GM12892 (cell line): ENCODE measurements around the gene ACTL9.

Source experiments
- DNase-seq: peaks from one replicate; pipeline ENCODE4 v3.0.0; 2011; ENCODE audit not compliant: insufficient read length
- FAIRE-seq: peaks from 2 replicates; lab custom pipeline; 2011; peaks lifted over from hg19 to GRCh38; lab: Jason Lieb, UNC
- POLR2A ChIP-seq: IDR thresholded peaks from 2 replicates; pipeline ENCODE4 v1.6.1; 2011; ENCODE audit warnings: low read depth, low read length, control low read depth
- POLR2AphosphoS5 ChIP-seq: IDR thresholded peaks from 2 replicates; pipeline ENCODE4 v1.6.1; 2011; ENCODE audit warnings: low read depth, low read length, control low read depth
- TAF1 ChIP-seq: IDR thresholded peaks from 2 replicates; pipeline ENCODE4 v1.6.1; 2011; ENCODE audit warnings: low read depth, mild to moderate bottlenecking, control low read depth, low read length, borderline replicate concordance

ACTL9 gene

GRCh38 chr19:8682931-8683330 is 15.7 kb downstream of the ACTL9 start:
- TF ChIP-seq POLR2AphosphoS5 (no peak), TAF1 (no peak), POLR2A (no peak)
- FAIRE-seq: no peak
- DNase-seq: no peak

GRCh38 chr19:8682472-8682871 is 16.1 kb downstream of the ACTL9 start:
- TF ChIP-seq POLR2AphosphoS5: no peak
- no peak for TF ChIP-seq POLR2A
- no peak for TF ChIP-seq TAF1
- DNase-seq (no peak), FAIRE-seq (no peak)

DNA sequence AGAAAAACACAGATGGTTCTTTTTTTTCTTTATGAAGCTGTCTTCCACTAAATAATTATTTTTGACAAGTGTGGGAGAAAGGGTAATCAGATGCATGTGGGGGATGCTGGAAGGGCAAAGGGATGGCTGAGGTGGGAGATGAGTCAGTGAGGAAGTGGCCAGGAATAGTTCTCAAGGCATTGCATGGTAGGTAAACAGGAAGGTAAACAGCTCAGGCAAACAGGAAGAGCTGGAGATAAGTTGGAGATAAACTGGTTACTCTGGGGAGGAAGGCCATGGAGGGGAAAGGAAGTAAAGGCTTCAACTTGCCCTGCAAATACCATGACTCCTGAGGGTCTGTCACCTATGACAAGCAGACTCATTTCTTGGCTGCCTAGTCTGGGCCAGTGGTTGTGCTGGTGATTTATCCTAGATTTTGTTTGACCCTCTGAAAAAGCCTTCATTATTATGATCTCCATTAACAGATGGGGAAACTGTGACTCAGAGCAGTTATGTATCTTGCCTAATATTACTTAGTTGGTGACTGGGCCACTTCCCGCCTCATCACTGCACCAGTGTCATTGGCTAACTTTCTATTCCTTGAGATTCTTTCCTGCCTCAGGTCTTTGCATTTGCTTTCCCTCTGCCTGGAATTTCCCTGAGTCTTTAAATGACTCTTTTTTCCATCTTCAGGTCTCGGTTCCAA is 17.1 kb downstream of the ACTL9 start:
- FAIRE-seq: no peak
- DNase-seq: no peak
- no peak for TF ChIP-seq POLR2AphosphoS5
- TF ChIP-seq TAF1: no peak
- no peak for TF ChIP-seq POLR2A

- DNase-seq (no peak), FAIRE-seq (no peak)
- TF ChIP-seq POLR2AphosphoS5 (no peak), TAF1 (no peak), POLR2A (no peak)
Observed at GRCh38 chr19:8680676-8681344, 17.8 kb downstream of the ACTL9 start.

DNA sequence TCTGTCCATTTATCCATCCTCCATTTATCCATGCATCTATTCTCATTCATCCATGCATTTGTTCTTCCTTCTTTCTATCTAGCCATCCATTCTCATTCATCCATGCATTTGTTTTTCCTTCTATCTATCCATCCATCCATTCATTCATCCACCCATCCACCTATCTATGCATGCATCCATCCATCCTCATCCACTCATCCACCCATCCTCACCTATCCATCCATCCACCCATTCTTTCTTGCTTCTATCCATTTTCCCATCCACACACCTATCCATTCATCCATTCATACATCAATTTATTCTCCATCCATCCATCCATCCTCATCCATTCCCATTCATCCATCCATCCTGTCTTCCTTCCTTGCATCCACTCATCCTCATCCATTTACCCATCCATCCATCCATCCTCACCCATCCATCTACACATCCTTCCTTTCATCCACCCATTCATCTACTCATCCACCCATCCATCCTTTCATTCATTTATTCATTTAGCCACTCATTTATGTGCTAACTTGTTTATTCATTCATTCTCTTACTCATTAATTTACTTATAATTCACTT is 20.3 kb downstream of the ACTL9 start:
- DNase-seq: no peak
- TF ChIP-seq POLR2AphosphoS5: no peak
- no peak for TF ChIP-seq TAF1
- no peak for TF ChIP-seq POLR2A
- FAIRE-seq: no peak

DNA sequence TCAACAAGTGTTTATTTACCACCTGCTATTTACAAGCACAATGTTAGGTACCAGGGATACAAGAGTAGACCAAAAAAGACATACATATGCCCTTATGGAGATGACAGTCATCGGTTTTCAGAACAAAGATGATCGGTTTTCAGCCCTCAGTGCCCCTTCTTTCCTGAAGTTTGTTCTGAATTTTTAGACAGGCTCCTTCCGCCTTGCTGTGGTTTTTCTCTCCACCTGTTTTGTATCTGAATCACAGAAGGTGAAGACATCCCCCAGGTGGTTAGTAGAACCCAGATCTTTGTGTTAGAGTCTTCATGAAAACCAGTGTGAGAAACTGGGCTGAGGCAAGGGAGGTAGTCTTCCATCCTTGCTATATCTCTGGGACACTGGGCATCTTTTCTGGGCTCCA is 23.5 kb downstream of the ACTL9 start:
- DNase-seq (no peak), FAIRE-seq (no peak)
- TF ChIP-seq TAF1 (no peak), POLR2A (no peak), POLR2AphosphoS5 (no peak)

DNA sequence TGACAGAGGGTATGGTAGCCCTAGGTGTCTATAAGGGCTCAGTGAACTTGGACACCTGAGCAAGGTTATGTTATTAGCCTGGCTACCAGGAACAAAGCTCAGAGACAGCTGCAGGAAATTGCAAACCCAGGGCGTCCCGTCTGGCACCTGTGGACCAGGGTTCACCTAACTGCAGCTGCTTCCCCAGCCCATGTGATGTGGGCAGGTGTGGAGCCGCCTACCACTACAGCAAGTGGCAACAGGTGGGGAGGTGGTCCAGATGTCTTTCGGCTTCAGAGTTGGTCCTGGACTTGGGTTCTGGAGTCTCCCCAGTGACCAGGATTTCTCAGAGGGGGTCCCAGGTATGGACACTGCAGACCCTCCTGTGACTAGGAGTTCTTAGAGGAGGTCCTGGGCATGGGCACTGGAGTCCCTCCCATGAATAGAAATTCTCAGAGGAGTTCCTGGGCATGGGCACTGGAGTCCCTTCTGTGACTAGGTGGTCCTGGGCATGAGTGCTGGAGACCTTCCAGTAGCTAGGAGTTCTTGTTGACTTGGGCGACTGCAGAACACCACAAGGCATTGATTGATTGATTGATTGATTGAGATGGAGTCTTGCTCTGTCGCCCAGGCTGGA is 25.2 kb downstream of the ACTL9 start:
- FAIRE-seq (no peak), DNase-seq (no peak)
- TF ChIP-seq POLR2AphosphoS5 (no peak), POLR2A (no peak), TAF1 (no peak)

GRCh38 chr19:8666814-8667405 is 31.7 kb downstream of the ACTL9 start:
- TF ChIP-seq TAF1: no peak
- TF ChIP-seq POLR2AphosphoS5: no peak
- no peak for FAIRE-seq
- no peak for DNase-seq

GRCh38 chr19:8665468-8666213 is 33.0 kb downstream of the ACTL9 start:
- no peak for FAIRE-seq
- DNase-seq: no peak
- TF ChIP-seq TAF1 (no peak), POLR2AphosphoS5 (no peak), POLR2A (no peak)

DNA sequence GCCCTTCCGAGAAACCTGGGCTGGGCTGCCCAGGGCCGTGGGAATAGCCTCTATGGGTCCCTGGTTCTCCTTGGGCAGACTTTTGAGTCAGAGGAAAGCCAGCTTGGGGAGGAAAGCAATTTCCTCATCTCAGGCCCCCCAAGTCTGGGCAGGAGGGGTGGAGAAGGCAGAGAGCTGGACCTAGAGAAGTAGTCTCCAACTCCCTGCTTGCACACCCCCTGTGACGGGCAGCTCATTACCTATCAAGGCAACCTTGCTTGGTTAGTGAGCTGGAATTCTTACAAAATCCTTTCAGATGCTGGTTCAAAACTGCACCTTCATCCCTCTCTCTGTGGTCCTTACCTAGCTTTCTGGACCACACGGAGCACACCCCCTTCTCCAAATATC is 33.9 kb downstream of the ACTL9 start:
- no peak for FAIRE-seq
- no peak for DNase-seq
- no peak for TF ChIP-seq POLR2AphosphoS5
- TF ChIP-seq TAF1: no peak
- no peak for TF ChIP-seq POLR2A
